ENCODE measurements around the gene PPP4R1. TPM values are rescaled to one million over a fixed set of nuclear protein-coding genes. Genes with fewer than 3 reads are reported as not detected.

PPP4R1 gene
- total and polyA plus RNA-seq, 2 of the 4 experiments (the other 2 are of a cell fraction): 80.6 to 123 TPM

GRCh38 chr18:9561759-9562158, 52.6 kb downstream of the PPP4R1 start:
- H3K4ac ChIP-seq (ENCODE audit: low read depth, low read length): no peak overlapping the region
- intact Hi-C loops (cut with micrococcal nuclease): no loop called here
- no peaks in the 10 kb centered on the region for H3K9me3 ChIP-seq (ENCODE audit: control insufficient read depth, insufficient read depth, low read length)
- no peak overlapping the region for H3K27ac ChIP-seq (ENCODE audit: insufficient read depth, low read length)
- H3K79me1 ChIP-seq (ENCODE audit: low read depth in 1 of 2, low read length in 2 of 2): peaks cover 31 to 71% of the 10 kb centered on the region in 2 experiments
- H3K56ac ChIP-seq (ENCODE audit: extremely low read depth, insufficient read depth, low read length): no peak overlapping the region
- ChIA-PET POLR2A (ENCODE audit: unreplicated experiment) (no interaction called here), CTCF (interaction anchor here (0.5 to 2.0 kb wide), 2 partner anchors 14 to 106 kb away, joined by 4 to 8 read pairs; no protein-coding TSS in a partner anchor)
- peaks cover 11% of the 10 kb centered on the region; the same call in 1 of the 2 replicates for H4K20me1 ChIP-seq (ENCODE audit: insufficient read depth, low read length)
- no peak overlapping the region for H2BK5ac ChIP-seq (ENCODE audit: low read depth, low read length, poor library complexity, severe bottlenecking)
- H4K5ac ChIP-seq (ENCODE audit: low read depth, low read length): no peak overlapping the region
- no peaks in the 10 kb centered on the region for H3K27me3 ChIP-seq (ENCODE audit: control insufficient read depth, insufficient read depth, low read length)
- no peak for TF ChIP-seq MAFK (IDR thresholded peaks at IDR 0.05; ENCODE audit: low read depth, low read length)
- TF ChIP-seq CTCF (conservative IDR thresholded peaks at IDR 0.05; ENCODE audit: low read depth, low read length): no peak
- no peak for TF ChIP-seq ELK1 (IDR thresholded peaks at IDR 0.05; ENCODE audit: borderline replicate concordance, low read depth, low read length)
- TF ChIP-seq POLR2A (IDR thresholded peaks at IDR 0.05; ENCODE audit: low read depth, low read length): no peak
- no peak for TF ChIP-seq RAD21 (IDR thresholded peaks at IDR 0.05; ENCODE audit: low read length)
- TF ChIP-seq RFX5 (IDR thresholded peaks at IDR 0.05; ENCODE audit: low read depth, low read length): no peak
- no peak for TF ChIP-seq SMC3 (IDR thresholded peaks at IDR 0.05; ENCODE audit: low read depth, low read length)
- TF ChIP-seq CEBPB (IDR thresholded peaks at IDR 0.05; ENCODE audit: low read depth, low read length): no peak
- no peak for TF ChIP-seq BHLHE40 (IDR thresholded peaks at IDR 0.05; ENCODE audit: low read depth, low read length)
- TF ChIP-seq FOS (IDR thresholded peaks at IDR 0.05; ENCODE audit: low read depth, low read length): no peak
- TF ChIP-seq RCOR1 (IDR thresholded peaks at IDR 0.05; ENCODE audit: insufficient replicate concordance, low read length): no peak
- no peak for TF ChIP-seq MXI1 (IDR thresholded peaks at IDR 0.05; ENCODE audit: borderline replicate concordance, low read depth, low read length)
- TF ChIP-seq USF2 (IDR thresholded peaks at IDR 0.05; ENCODE audit: low read depth, low read length): no peak
- no peak for TF ChIP-seq MAZ (IDR thresholded peaks at IDR 0.05; ENCODE audit: borderline replicate concordance, low read depth, low read length)
- TF ChIP-seq NFE2L2 (IDR thresholded peaks at IDR 0.05; ENCODE audit: low read depth, low read length): no peak
- no peak overlapping the region for H4K8ac ChIP-seq (ENCODE audit: low read depth in 2 of 2, low read length in 2 of 2)
- no peak overlapping the region for H2BK120ac ChIP-seq (ENCODE audit: low read depth, low read length)
- H3K4me1 ChIP-seq (ENCODE audit: control insufficient read depth, insufficient read depth, low read length): peaks cover 2% of the 10 kb centered on the region
- no peak overlapping the region for H3K4me3 ChIP-seq (ENCODE audit: insufficient read depth, low read depth, low read length)
- no peak overlapping the region for H3K4me2 ChIP-seq (ENCODE audit: low read depth, low read length)
- H3K14ac ChIP-seq (replicated peaks; ENCODE audit: low read depth, low read length): no peak overlapping the region
- H2AK5ac ChIP-seq (ENCODE audit: low read depth, low read length): no peak overlapping the region
- H3K18ac ChIP-seq (ENCODE audit: low read depth, low read length): no peak overlapping the region
- no peak overlapping the region for H3K9ac ChIP-seq (ENCODE audit: low read depth, low read length)
- H3K36me3 ChIP-seq (ENCODE audit: control insufficient read depth, insufficient read depth, low read length): peaks cover 36% of the 10 kb centered on the region
- BruUV-seq (replicated peaks): no TSS peak
- H2BK20ac ChIP-seq (ENCODE audit: low read depth, low read length): no peak overlapping the region
- no CpG with 5 or more reads among the region's 2 CpGs for WGBS, 2 experiments (ENCODE audit: extremely low coverage in 2 of 2, insufficient read length in 1 of 2)
- DNase-seq (no peak), ATAC-seq (ENCODE audit: low read depth) (no peak)
- H2AK9ac ChIP-seq (replicated peaks; ENCODE audit: low read depth, low read length, poor library complexity): no peak overlapping the region
- no peak overlapping the region for H4K91ac ChIP-seq (ENCODE audit: insufficient read depth, low read depth, low read length)
- dilution Hi-C loops (cut with HindIII; ENCODE audit: low sequenced_read_pairs, unreplicated experiment): no loop called here
- in situ Hi-C loops (cut with MboI; ENCODE audit: low sequenced_read_pairs): no loop called here
- H2AFZ ChIP-seq (replicated peaks; ENCODE audit: low read length, poor library complexity): no peak overlapping the region
- peaks cover 9% of the 10 kb centered on the region for H3K9me1 ChIP-seq (ENCODE audit: insufficient read depth, low read length)
- no peak overlapping the region for H2BK15ac ChIP-seq (ENCODE audit: low read depth, low read length)
- no peak overlapping the region for H3K23ac ChIP-seq (ENCODE audit: low read depth, low read length)
